Measurements from ENCODE around the gene OSBPL10. TPM values are rescaled to one million over a fixed set of nuclear protein-coding genes. Genes with fewer than 3 reads are reported as not detected.

OSBPL10 gene
- total and polyA plus RNA-seq, 2 of the 8 experiments (the other 6 are each of a cell fraction or from before 2014, with no cell fraction given) = 26.2 to 86.7 TPM

- H3K18ac ChIP-seq (ENCODE audit: extremely low read depth, low read length) = no peak overlapping the region
- no peak overlapping the region for H3K27ac ChIP-seq (ENCODE audit: low read depth, low read length)
- H3K9me3 ChIP-seq (ENCODE audit: insufficient read depth in 2 of 2, low read depth in 1 of 2, low read length in 1 of 2) = no peaks in the 10 kb centered on the region
- H3K4ac ChIP-seq (replicated peaks; ENCODE audit: insufficient read length, low read depth, low read length) = no peak overlapping the region
- H2BK120ac ChIP-seq (replicated peaks; ENCODE audit: low read depth, low read length) = no peak overlapping the region
- H3K36me3 ChIP-seq (ENCODE audit: control insufficient read depth in 2 of 4, insufficient read depth in 4 of 4, low read length in 3 of 4) = no peaks in the 10 kb centered on the region; a peak in 1 of 8 replicates
- H4K5ac ChIP-seq (ENCODE audit: insufficient read length, low read depth, low read length) = no peak overlapping the region
- no peak overlapping the region; the same call in 1 of the 2 replicates for H2BK15ac ChIP-seq (ENCODE audit: low read length)
- no peaks in the 10 kb centered on the region; the same call in 1 of the 2 replicates for H3K79me1 ChIP-seq (ENCODE audit: low read depth, low read length)
- DNase-seq (ENCODE audit: low read depth in 1 of 2, low spot score in 2 of 2) = no peak
- H3K9ac ChIP-seq (replicated peaks in 1 of 4; ENCODE audit: extremely low read depth in 1 of 4, low read depth in 3 of 4, low read length in 3 of 4) = no peak overlapping the region
- H2BK5ac ChIP-seq (ENCODE audit: low read depth, low read length) = no peak overlapping the region
- peak overlapping the region; percentile 22 to 29; a peak in 3 of 4 replicates for H3K4me2 ChIP-seq (ENCODE audit: insufficient read depth in 1 of 2, low read depth in 2 of 2, low read length in 2 of 2)
- no peak overlapping the region for H3K14ac ChIP-seq (ENCODE audit: insufficient read length)
- no peaks in the 10 kb centered on the region for H3K27me3 ChIP-seq (replicated peaks in 1 of 4; ENCODE audit: control insufficient read depth in 3 of 4, extremely low read depth in 1 of 4, insufficient read depth in 3 of 4, low read length in 3 of 4)
- peaks cover 0 to 9% (median 2%) of the 10 kb centered on the region in 4 experiments; a peak in 3 of 7 replicates for H3K4me1 ChIP-seq (replicated peaks in 1 of 4; ENCODE audit: control insufficient read depth in 3 of 4, insufficient read depth in 4 of 4, low read length in 3 of 4)
- no peak overlapping the region for H4K91ac ChIP-seq (replicated peaks; ENCODE audit: insufficient read length, low read length)
- H3K23ac ChIP-seq (ENCODE audit: insufficient read length) = no peak overlapping the region
- no peak overlapping the region for H2AK5ac ChIP-seq (ENCODE audit: low read depth, low read length)
- H3K56ac ChIP-seq (replicated peaks; ENCODE audit: insufficient read length, low read depth, low read length) = no peak overlapping the region
- POLR2A ChIA-PET (ENCODE audit: partially characterized antibody) = interaction anchor here (1.6 kb wide), 1 partner anchor 12 kb away, joined by 5 read pairs; no protein-coding TSS in a partner anchor
- TF ChIP-seq RAD21 (IDR thresholded peaks at IDR 0.05 in 1 of 2, conservative IDR thresholded peaks at IDR 0.05 in 1 of 2; ENCODE audit: low read depth in 2 of 2, low read length in 2 of 2) (peak; percentile 68 to 70), KDM4A (IDR thresholded peaks at IDR 0.05; ENCODE audit: low read depth, low read length, severe bottlenecking) (no peak), CTCF (IDR thresholded peaks at IDR 0.05; ENCODE audit: control extremely low read depth in 1 of 3, insufficient read depth in 1 of 3, low read depth in 1 of 3, low read length in 3 of 3) (peak in 2 of 3 experiments; percentile 12 to 61; a peak in 2 of 4 replicates), SIN3A (conservative IDR thresholded peaks at IDR 0.05 in 1 of 2, IDR thresholded peaks at IDR 0.05 in 1 of 2; ENCODE audit: low read depth in 1 of 2, low read length in 2 of 2) (no peak), FOSL1 (IDR thresholded peaks at IDR 0.05; ENCODE audit: insufficient read depth, low read depth, low read length) (no peak), NRF1 (IDR thresholded peaks at IDR 0.05; ENCODE audit: low read depth, low read length) (no peak), TEAD4 (IDR thresholded peaks at IDR 0.05; ENCODE audit: low read depth, low read length) (0 out of 2 replicates have a peak, but pooled peaks have one; percentile 13), CREB1 (IDR thresholded peaks at IDR 0.05) (0 out of 2 replicates have a peak, but pooled peaks have one; percentile 28)
- peak overlapping the region in 1 of 4 experiments; percentile 14; a peak in 1 of 8 replicates for H3K4me3 ChIP-seq (ENCODE audit: extremely low read depth in 1 of 4, insufficient read depth in 2 of 4, low read depth in 3 of 4, low read length in 4 of 4)
- peak; percentile 90 for FAIRE-seq
- H2BK20ac ChIP-seq (ENCODE audit: low read length) = no peak overlapping the region
- CTCF ChIA-PET (ENCODE audit: partially characterized antibody) = interaction anchor here (0.7 to 3.7 kb wide), 31 partner anchors 9 to 432 kb away, joined by 3 to 19 read pairs (median 4); no protein-coding TSS in a partner anchor
- WGBS, 2 experiments (ENCODE audit: extremely low coverage in 1 of 2, insufficient coverage in 1 of 2, insufficient read length in 1 of 2, insufficient replicate concordance in 2 of 2, low coverage in 1 of 2, low lambda C conversion rate in 2 of 2, missing lambda C conversion rate in 1 of 2) = 70% methylated on average over 4 of the region's 4 CpGs; no CpG with 5 or more reads in 1 of the 2 experiments
- H4K8ac ChIP-seq (ENCODE audit: extremely low read depth, insufficient read depth, low read length) = no peak overlapping the region
- H2AFZ ChIP-seq (ENCODE audit: low read length) = no peak overlapping the region
- H3K79me2 ChIP-seq (ENCODE audit: control insufficient read depth in 1 of 2, insufficient read depth in 2 of 2, low read length in 2 of 2) = peaks cover 0 to 11% of the 10 kb centered on the region in 2 experiments; a peak in 2 of 4 replicates
- H2BK12ac ChIP-seq (ENCODE audit: low read depth, low read length) = no peak overlapping the region
- no peaks in the 10 kb centered on the region for H3K23me2 ChIP-seq (ENCODE audit: low read depth, low read length)
- H4K20me1 ChIP-seq (replicated peaks in 1 of 2; ENCODE audit: control insufficient read depth in 1 of 2, insufficient read depth in 2 of 2, low read length in 2 of 2) = no peaks in the 10 kb centered on the region
These were observed 256.4 kb downstream of the OSBPL10 start for GRCh38 chr3:31724651-31725050.
